Gastrocnemius medialis (tissue), 4 donors: Measurements from ENCODE around the gene CDC14A. TPM values are rescaled to one million over a fixed set of nuclear protein-coding genes. Genes with fewer than 3 reads are reported as not detected.

Experiments
- ATAC-seq, 2 donors: fragments of 150-250 bp; one replicate each; pipeline ENCODE4 v1.9.1; 2016
- DNase-seq, 2 donors: peaks; one replicate each; pipeline ENCODE4 v3.0.0-alpha.2; 2019
- H3K27ac ChIP-seq, 4 donors: fragments of 200-600 bp; sonication (generic); 1 replicate in 1 of 4; 2 replicates in 3 of 4; pipeline ENCODE4 v1.5.1; 2016 to 2018; ENCODE audit warnings: mild to moderate bottlenecking in 2 of 4, moderate library complexity in 1 of 4
- H3K27me3 ChIP-seq, 3 donors: fragments of 200-600 bp; sonication (generic) in 2 of 3; 1 replicate in 1 of 3; 2 replicates in 2 of 3; pipeline versions ENCODE4 v1.5.1 to v1.6.0; 2016 to 2019; ENCODE audit warnings: mild to moderate bottlenecking in 1 of 3, moderate library complexity in 1 of 3
- H3K36me3 ChIP-seq, 2 donors: fragments of 200-600 bp; sonication (generic) in 1 of 2; one replicate each; pipeline ENCODE4 v1.5.1; 2017 to 2018
- H3K4me1 ChIP-seq, 2 donors: fragments of 200-600 bp; sonication (generic) in 1 of 2; one replicate each; pipeline ENCODE4 v1.5.1; 2016 to 2017; ENCODE audit warnings: mild to moderate bottlenecking in 2 of 2
- H3K4me3 ChIP-seq, 4 donors: fragments of 200-600 bp; sonication (generic) in 3 of 4; 1 replicate in 1 of 4; 2 replicates in 3 of 4; pipeline ENCODE4 v1.5.1; 2016 to 2019; ENCODE audit warnings: mild to moderate bottlenecking in 2 of 4
- H3K9me3 ChIP-seq, 3 donors: fragments of 200-600 bp; sonication (generic) in 2 of 3; 1 replicate in 1 of 3; 2 replicates in 2 of 3; pipeline ENCODE4 v1.5.1; 2016 to 2019
- CTCF ChIP-seq, 5 experiments: fragments of 450-650 bp in 3 of 5; fragments of 200-600 bp in 2 of 5; sonication (generic) in 2 of 5; IDR thresholded peaks in 4 of 5; conservative IDR thresholded peaks in 1 of 5; 1 replicate in 4 of 5; 2 replicates in 1 of 5; pipeline ENCODE4 v1.5.1; 2016 to 2019; ENCODE audit warnings: antibody characterized with exemption in 5 of 5, mild to moderate bottlenecking in 3 of 5, moderate library complexity in 3 of 5
- POLR2A ChIP-seq, 2 donors: fragments of 450-650 bp; IDR thresholded peaks; one replicate each; pipeline ENCODE4 v1.6.1; 2017; ENCODE audit warnings: antibody characterized with exemption in 2 of 2, mild to moderate bottlenecking in 2 of 2, moderate library complexity in 2 of 2
- in situ Hi-C, 4 donors: fragments of 200-750 bp; cut with MboI; loops; one replicate each; pipeline versions ENCODE4 v1.15.0 to v1.8.0; 2017; ENCODE audit warnings: low sequenced_read_pairs in 4 of 4
- intact Hi-C: fragments of 100-400 bp; cut with DNase I; formaldehyde crosslinking; loops from one replicate; pipeline ENCODE4 v1.15.1; 2023; ENCODE audit warnings: low total_unique reads
- total RNA-seq, 4 donors: library from RNA; depleted of rRNA; stranded (reverse); fragments of >200 nt; gene quantifications; one replicate each; pipeline versions ENCODE4 v1.1.0 to v1.2.3, GENCODE V29; 2016

Gene CDC14A
- total RNA-seq, 4 donors from 2014 or later = 2.1 to 10.0 (median 6.0) TPM

- no peaks in the 10 kb centered on the region for H3K27me3 ChIP-seq
- ATAC-seq (no peak), DNase-seq (no peak)
- H3K27ac ChIP-seq = no peak overlapping the region
- no peaks in the 10 kb centered on the region for H3K9me3 ChIP-seq
- in situ Hi-C loops = no loop called here
- H3K4me1 ChIP-seq = peaks cover 0 to 20% of the 10 kb centered on the region in 2 donors
- no peak overlapping the region for H3K4me3 ChIP-seq
- intact Hi-C loops = no loop called here
- TF ChIP-seq POLR2A (IDR thresholded peaks at IDR 0.05) (no peak), CTCF (IDR thresholded peaks at IDR 0.05 in 4 of 5, conservative IDR thresholded peaks at IDR 0.05 in 1 of 5) (no peak)
- no peaks in the 10 kb centered on the region for H3K36me3 ChIP-seq
Observed at GRCh38 chr1:100411574-100411973, 59.3 kb downstream of the CDC14A start.

- Histone ChIP-seq H3K27ac (peak overlapping the region in 2 of 4 donors; percentile 7 to 30), H3K4me3 (no peak overlapping the region), H3K9me3 (no peaks in the 10 kb centered on the region), H3K27me3 (no peaks in the 10 kb centered on the region), H3K4me1 (peaks cover 0 to 20% of the 10 kb centered on the region in 2 donors), H3K36me3 (no peaks in the 10 kb centered on the region)
- TF ChIP-seq POLR2A (IDR thresholded peaks at IDR 0.05) = no peak
- TF ChIP-seq CTCF (IDR thresholded peaks at IDR 0.05 in 4 of 5, conservative IDR thresholded peaks at IDR 0.05 in 1 of 5) = no peak
- ATAC-seq = no peak
- intact Hi-C loops = no loop called here
- in situ Hi-C loops = no loop called here
- DNase-seq = no peak
Observed at GRCh38 chr1:100413035-100413434, 60.7 kb downstream of the CDC14A start.

- Histone ChIP-seq H3K9me3 (no peaks in the 10 kb centered on the region), H3K4me1 (peaks cover 0 to 20% of the 10 kb centered on the region in 2 donors), H3K4me3 (no peak overlapping the region), H3K36me3 (no peaks in the 10 kb centered on the region), H3K27me3 (no peaks in the 10 kb centered on the region), H3K27ac (peak overlapping the region in 3 of 4 donors; percentile 6 to 53 (median 40))
- TF ChIP-seq CTCF (IDR thresholded peaks at IDR 0.05 in 4 of 5, conservative IDR thresholded peaks at IDR 0.05 in 1 of 5) = no peak
- no peak for TF ChIP-seq POLR2A (IDR thresholded peaks at IDR 0.05)
- ATAC-seq (peak; percentile 58 to 83), DNase-seq (no peak)
- in situ Hi-C loops (no loop called here), intact Hi-C loops (no loop called here)
Observed at GRCh38 chr1:100414693-100415497, 62.6 kb downstream of the CDC14A start.

- intact Hi-C loops (no loop called here), in situ Hi-C loops (no loop called here)
- ATAC-seq (no peak), DNase-seq (no peak)
- Histone ChIP-seq H3K36me3 (no peaks in the 10 kb centered on the region), H3K27me3 (no peaks in the 10 kb centered on the region), H3K9me3 (no peaks in the 10 kb centered on the region), H3K27ac (no peak overlapping the region), H3K4me1 (peaks cover 0 to 20% of the 10 kb centered on the region in 2 donors), H3K4me3 (no peak overlapping the region)
- no peak for TF ChIP-seq CTCF (IDR thresholded peaks at IDR 0.05 in 4 of 5, conservative IDR thresholded peaks at IDR 0.05 in 1 of 5)
- no peak for TF ChIP-seq POLR2A (IDR thresholded peaks at IDR 0.05)
Observed at GRCh38 chr1:100415498-100415778, 63.1 kb downstream of the CDC14A start.

GRCh38 chr1:100419072-100419471, 66.8 kb downstream of the CDC14A start:
- Histone ChIP-seq H3K27ac (no peak overlapping the region), H3K27me3 (no peaks in the 10 kb centered on the region), H3K9me3 (no peaks in the 10 kb centered on the region), H3K36me3 (no peaks in the 10 kb centered on the region), H3K4me1 (peaks cover 0 to 22% of the 10 kb centered on the region in 2 donors), H3K4me3 (no peak overlapping the region)
- ATAC-seq (no peak), DNase-seq (no peak)
- intact Hi-C loops = no loop called here
- in situ Hi-C loops = no loop called here
- TF ChIP-seq POLR2A (IDR thresholded peaks at IDR 0.05) (no peak), CTCF (IDR thresholded peaks at IDR 0.05 in 4 of 5, conservative IDR thresholded peaks at IDR 0.05 in 1 of 5) (no peak)
